GM10266 (cell line): ENCODE data around the gene TPCN2.

ENCODE experiments used
- DNase-seq: peaks from one replicate; pipeline ENCODE4 v3.0.0; 2012; ENCODE audit errors: extremely low spot score
- CTCF ChIP-seq: IDR thresholded peaks from 2 replicates; pipeline ENCODE4 v1.5.1; 2012; ENCODE audit warnings: mild to moderate bottlenecking, low read depth; ENCODE audit not compliant: control insufficient read depth, insufficient read depth; ENCODE audit errors: missing control alignments

The TPCN2 gene

GRCh38 chr11:69121021-69121420, 72.3 kb downstream of the TPCN2 start:
- DNase-seq = no peak
- no peak for TF ChIP-seq CTCF

- TF ChIP-seq CTCF = no peak
- no peak for DNase-seq
These were observed 73.0 kb downstream of the TPCN2 start for GRCh38 chr11:69121621-69122325.

- DNase-seq = no peak
- TF ChIP-seq CTCF = no peak
These were observed 73.5 kb downstream of the TPCN2 start for GRCh38 chr11:69122326-69122629.

GRCh38 chr11:69122630-69123431, 74.1 kb downstream of the TPCN2 start:
- TF ChIP-seq CTCF = no peak
- DNase-seq = peak; percentile 67

- no peak for DNase-seq
These were observed 75.1 kb downstream of the TPCN2 start for GRCh38 chr11:69123593-69124545.

GRCh38 chr11:69125861-69126260, 77.1 kb downstream of the TPCN2 start:
- DNase-seq = no peak
- no peak for TF ChIP-seq CTCF

More at GRCh38 chr11:69123593-69124545, 75.1 kb downstream of the TPCN2 start:
- TF ChIP-seq CTCF = peak; percentile 14
